Measurements from ENCODE around the gene ASS1.

- no peak for TF ChIP-seq POLR2A (IDR thresholded peaks at IDR 0.05)
- TF ChIP-seq CTCF (IDR thresholded peaks at IDR 0.05) = no peak
Observed at GRCh38 chr9:130526854-130527650, 82.3 kb downstream of the ASS1 start.

Data from Peyer's patch (tissue), 4 donors.